Cardiac fibroblast (primary cell): ENCODE measurements around the gene GALNT17.

Source experiments
- DNase-seq, 2 donors: peaks; one replicate each; pipeline versions ENCODE4 v3.0.0 to v3.0.0-alpha.2; 2010; ENCODE audit warnings: low read depth in 2 of 2
- H3K4me3 ChIP-seq, 2 donors: replicated peaks in 1 of 2; 1 replicate in 1 of 2; 2 replicates in 1 of 2; pipeline ENCODE4 v1.5.1; 2011; ENCODE audit warnings: low read depth in 2 of 2, low read length in 2 of 2, mild to moderate bottlenecking in 2 of 2, moderate library complexity in 1 of 2
- TF ChIP-seq, protein P1 (sequence below): IDR thresholded peaks from one replicate; pipeline ENCODE4 v1.5.1; 2011; ENCODE audit warnings: low read depth, mild to moderate bottlenecking, low read length, inconsistent platforms

The GALNT17 gene

DNA sequence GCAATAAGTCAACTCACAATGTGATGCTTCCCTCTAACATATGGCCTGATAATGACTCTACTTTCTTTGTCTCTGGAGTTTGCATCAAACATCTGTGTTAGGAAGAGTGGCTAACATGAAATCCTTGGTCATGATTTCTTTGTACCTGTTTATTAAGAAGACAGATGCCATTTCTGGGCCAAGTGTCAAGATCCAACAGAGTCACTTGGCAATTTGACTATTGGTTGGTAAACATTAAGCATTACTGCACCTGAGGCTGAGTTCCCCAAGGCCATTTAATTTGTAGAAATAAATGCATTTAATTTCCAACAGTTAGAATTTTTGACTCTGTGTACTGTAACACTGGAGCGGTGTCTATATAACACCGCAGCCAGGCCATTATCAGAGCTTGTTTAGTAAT, 403.7 kb downstream of the GALNT17 start:
- TF ChIP-seq, protein P1, sequence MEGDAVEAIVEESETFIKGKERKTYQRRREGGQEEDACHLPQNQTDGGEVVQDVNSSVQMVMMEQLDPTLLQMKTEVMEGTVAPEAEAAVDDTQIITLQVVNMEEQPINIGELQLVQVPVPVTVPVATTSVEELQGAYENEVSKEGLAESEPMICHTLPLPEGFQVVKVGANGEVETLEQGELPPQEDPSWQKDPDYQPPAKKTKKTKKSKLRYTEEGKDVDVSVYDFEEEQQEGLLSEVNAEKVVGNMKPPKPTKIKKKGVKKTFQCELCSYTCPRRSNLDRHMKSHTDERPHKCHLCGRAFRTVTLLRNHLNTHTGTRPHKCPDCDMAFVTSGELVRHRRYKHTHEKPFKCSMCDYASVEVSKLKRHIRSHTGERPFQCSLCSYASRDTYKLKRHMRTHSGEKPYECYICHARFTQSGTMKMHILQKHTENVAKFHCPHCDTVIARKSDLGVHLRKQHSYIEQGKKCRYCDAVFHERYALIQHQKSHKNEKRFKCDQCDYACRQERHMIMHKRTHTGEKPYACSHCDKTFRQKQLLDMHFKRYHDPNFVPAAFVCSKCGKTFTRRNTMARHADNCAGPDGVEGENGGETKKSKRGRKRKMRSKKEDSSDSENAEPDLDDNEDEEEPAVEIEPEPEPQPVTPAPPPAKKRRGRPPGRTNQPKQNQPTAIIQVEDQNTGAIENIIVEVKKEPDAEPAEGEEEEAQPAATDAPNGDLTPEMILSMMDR, result no peak
- no peak for DNase-seq

DNA sequence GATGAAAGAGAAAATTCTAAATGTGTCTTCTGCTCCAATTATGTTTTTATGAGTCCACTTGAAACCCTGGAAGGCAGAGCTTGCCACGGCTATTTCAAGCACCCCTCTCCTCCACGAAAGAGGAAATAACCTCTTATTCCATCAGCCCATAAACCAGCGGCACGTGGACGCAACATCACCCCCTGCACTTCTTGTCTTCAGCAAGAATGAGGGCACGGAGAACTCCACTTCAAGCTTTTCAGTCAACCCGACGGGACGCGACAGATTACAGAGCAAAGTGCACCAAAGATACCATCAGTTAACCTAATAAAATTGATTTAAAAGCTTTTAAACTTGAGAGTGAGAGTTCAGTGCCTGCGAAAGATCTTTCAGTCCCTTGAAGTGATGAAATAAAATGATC, 406.3 kb downstream of the GALNT17 start:
- no peak overlapping the region for H3K4me3 ChIP-seq
- no peak for DNase-seq
- TF ChIP-seq, protein P1, result no peak

More for the DNA sequence above, 403.7 kb downstream of the GALNT17 start:
- H3K4me3 ChIP-seq, result no peak overlapping the region

DNA sequence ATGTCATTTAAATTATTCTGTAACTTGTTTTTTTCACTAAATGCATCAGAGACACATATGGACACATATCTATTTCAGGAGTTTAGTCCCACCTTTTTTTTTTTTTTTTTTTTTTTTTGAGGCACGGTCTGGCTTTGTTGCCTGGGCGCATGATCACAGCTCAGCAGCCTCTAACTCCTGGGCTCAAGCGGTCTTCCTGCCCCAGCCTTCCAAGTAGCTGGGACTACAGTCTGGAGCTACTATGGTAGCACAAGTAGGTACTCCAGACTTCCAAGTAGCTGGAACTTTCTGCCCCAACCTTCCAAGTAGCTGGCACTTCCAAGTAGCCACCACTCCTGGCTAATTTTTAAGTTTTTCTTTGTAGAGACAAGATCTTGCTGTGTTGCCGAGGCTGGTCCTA, 407.7 kb downstream of the GALNT17 start:
- no peak overlapping the region for H3K4me3 ChIP-seq
- TF ChIP-seq, protein P1, result no peak
- no peak for DNase-seq

DNA sequence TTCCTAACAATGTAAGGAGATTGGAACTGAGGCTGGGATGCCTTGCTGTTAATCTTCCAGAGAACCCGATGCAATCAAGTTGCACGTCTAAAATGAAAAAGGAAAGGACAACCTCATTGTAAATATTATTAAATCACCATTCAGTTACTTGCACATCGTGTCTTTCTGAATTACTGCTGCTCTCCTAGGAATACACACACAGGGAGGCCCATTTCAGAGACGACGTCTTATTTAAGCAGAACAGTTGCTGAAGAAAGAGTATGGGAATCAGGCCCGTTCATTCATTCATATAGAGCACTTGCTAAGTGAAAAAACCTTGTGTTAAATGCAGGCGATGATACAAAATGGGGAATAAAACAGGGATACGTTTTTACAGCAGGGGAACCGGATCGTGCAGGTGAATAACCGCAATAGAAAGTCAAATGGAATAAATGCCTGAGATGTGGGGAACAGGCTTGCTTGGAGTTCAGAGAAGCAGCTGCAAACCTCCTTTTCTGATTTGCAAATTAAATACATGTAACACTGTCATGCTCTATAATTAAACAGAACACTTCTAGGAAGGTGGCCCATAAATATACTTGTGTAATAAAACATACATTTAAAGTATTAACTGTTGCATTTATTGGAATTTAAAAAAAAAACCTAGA, 409.9 kb downstream of the GALNT17 start:
- TF ChIP-seq, protein P1, result no peak
- DNase-seq, result no peak
- no peak overlapping the region for H3K4me3 ChIP-seq

DNA sequence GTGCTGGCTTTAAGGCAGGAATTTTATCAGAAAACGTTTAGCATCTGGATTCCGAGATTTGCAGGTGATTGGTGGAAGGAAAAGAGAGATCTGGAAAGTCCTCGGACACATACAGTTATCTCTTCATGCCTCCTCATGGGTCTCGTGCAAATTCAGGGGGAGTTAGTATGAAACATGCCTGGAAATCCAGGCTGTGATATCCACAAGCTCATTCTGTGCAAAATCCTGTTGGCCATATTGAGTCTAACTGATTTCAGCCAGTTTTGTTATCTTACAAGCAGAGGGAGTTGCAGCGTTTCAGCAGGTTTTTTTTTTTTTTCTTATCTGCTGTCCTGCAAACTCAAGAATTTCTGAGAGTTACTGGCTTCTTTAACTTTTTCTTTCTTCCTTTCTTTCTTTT, 411.5 kb downstream of the GALNT17 start:
- TF ChIP-seq, protein P1, result no peak

DNA sequence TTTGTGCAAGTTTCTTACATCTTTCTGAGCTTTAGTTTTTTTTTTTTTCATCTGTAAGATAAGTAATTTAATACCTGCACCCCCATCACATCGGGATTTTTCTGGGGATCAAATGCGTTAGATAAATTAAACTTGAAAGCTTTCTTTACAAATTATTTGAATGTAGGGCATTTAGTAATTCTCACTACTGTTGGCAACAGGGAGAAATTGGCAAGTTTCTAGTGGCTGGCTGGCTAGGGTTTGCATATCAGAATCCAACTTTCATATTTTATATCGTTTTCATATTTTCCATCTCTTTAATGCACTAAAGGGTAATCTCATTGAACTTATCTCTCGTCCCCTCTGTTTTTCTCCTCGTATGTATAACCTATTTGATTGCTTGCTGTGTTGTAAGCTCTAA, 412.9 kb downstream of the GALNT17 start:
- H3K4me3 ChIP-seq, result no peak overlapping the region
- TF ChIP-seq, protein P1, result no peak

More for the DNA sequence above, 411.5 kb downstream of the GALNT17 start:
- H3K4me3 ChIP-seq, result no peak overlapping the region
- no peak for DNase-seq

DNA sequence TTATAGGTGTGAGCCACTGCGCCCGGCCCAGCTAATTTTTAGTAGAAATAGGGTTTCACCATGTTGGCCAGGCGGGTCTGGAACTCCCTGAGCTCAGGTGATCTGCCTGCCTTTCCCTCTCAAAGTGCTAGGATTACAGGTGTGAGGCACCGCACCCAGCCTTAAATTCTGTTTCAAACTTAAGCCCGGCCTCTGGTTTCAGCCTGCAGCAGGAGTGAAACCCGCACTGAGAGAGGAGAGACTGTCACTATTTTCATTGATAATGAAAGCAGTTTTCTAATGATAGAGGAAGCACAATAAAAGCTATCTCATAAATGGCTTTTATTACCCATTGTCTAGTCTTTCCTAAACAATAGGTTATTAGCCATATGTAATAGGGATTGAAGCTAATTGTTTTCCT, 415.5 kb downstream of the GALNT17 start:
- no peak for DNase-seq
- TF ChIP-seq, protein P1, result no peak
- H3K4me3 ChIP-seq, result no peak overlapping the region

More for the DNA sequence above, 412.9 kb downstream of the GALNT17 start:
- DNase-seq, result no peak
